ENCODE measurements around the gene TIMM17A.

GRCh38 chr1:202002507-202002906 is 47.2 kb downstream of the TIMM17A start:
- TF ChIP-seq EZH2 (IDR thresholded peaks at IDR 0.05; ENCODE audit: borderline replicate concordance) (no peak), CTCF (IDR thresholded peaks at IDR 0.05; ENCODE audit: poor library complexity) (no peak)

Measured in hepatocyte (in vitro differentiated cells).